Stimulated activated CD8-positive, alpha-beta memory T cell treated with anti-CD3 and anti-CD28 coated beads, Interleukin-15, amount 100 ng/mL, for 24 hours (primary cell): ENCODE results near the gene TAF1B.
"Not testable (repeated sequence)": the region's sequence is repeated elsewhere in the genome, so short reads cannot be mapped to it uniquely, and the experiment has no call there.

ENCODE experiments used
- DNase-seq: peaks from one replicate; pipeline ENCODE4 v3.0.0-alpha.2; 2020; ENCODE audit warnings: low read depth

The TAF1B gene

GRCh38 chr2:9832586-9832985, 10.7 kb upstream of the TAF1B start:
- no peak for DNase-seq

GRCh38 chr2:9835068-9835467, 8.2 kb upstream of the TAF1B start:
- DNase-seq: not testable (repeated sequence)

GRCh38 chr2:9836074-9836473, 7.2 kb upstream of the TAF1B start:
- no peak for DNase-seq

- no peak for DNase-seq
Observed at GRCh38 chr2:9836517-9836916, 6.8 kb upstream of the TAF1B start.

- no peak for DNase-seq
Observed at GRCh38 chr2:9837451-9837850, 5.8 kb upstream of the TAF1B start.

- DNase-seq: no peak
Observed at GRCh38 chr2:9838391-9838790, 4.9 kb upstream of the TAF1B start.

GRCh38 chr2:9842487-9843228, 616 bp upstream of the TAF1B start:
- no peak for DNase-seq

- no peak for DNase-seq
Observed at GRCh38 chr2:9844036-9844483, 786 bp downstream of the TAF1B start.

GRCh38 chr2:9844576-9844975, 1.3 kb downstream of the TAF1B start:
- no peak for DNase-seq

- no peak for DNase-seq
Observed at GRCh38 chr2:9846554-9846953, 3.3 kb downstream of the TAF1B start.

GRCh38 chr2:9847140-9847539, 3.9 kb downstream of the TAF1B start:
- DNase-seq: no peak

- no peak for DNase-seq
Observed at GRCh38 chr2:9852881-9853280, 9.6 kb downstream of the TAF1B start.

- no peak for DNase-seq
Observed at GRCh38 chr2:9857814-9858729, 14.8 kb downstream of the TAF1B start.

GRCh38 chr2:9858730-9859068, 15.4 kb downstream of the TAF1B start:
- DNase-seq: no peak

- not testable (repeated sequence) for DNase-seq
Observed at GRCh38 chr2:9860922-9861580, 17.8 kb downstream of the TAF1B start.

GRCh38 chr2:9867881-9868280, 24.6 kb downstream of the TAF1B start:
- DNase-seq: no peak

- no peak for DNase-seq
Observed at GRCh38 chr2:9873337-9873736, 30.1 kb downstream of the TAF1B start.

- DNase-seq: no peak
Observed at GRCh38 chr2:9877026-9877425, 33.8 kb downstream of the TAF1B start.

GRCh38 chr2:9877726-9878125, 34.5 kb downstream of the TAF1B start:
- DNase-seq: no peak

- no peak for DNase-seq
Observed at GRCh38 chr2:9879455-9880194, 36.4 kb downstream of the TAF1B start.

GRCh38 chr2:9883897-9884296, 40.6 kb downstream of the TAF1B start:
- DNase-seq: no peak

- no peak for DNase-seq
Observed at GRCh38 chr2:9884436-9884835, 41.2 kb downstream of the TAF1B start.
